ENCODE data around the gene RPS29. TPM values are rescaled to one million over a fixed set of nuclear protein-coding genes. Genes with fewer than 3 reads are reported as not detected.

RPS29 gene
- total and polyA plus RNA-seq, 9 of the 15 experiments (the other 6 are each of a cell fraction or from before 2014, with no cell fraction given) = 1,545 to 5,012 (median 2,448) TPM

- no peak for TF ChIP-seq ZNF655 (CRISPR knock-in tag; IDR thresholded peaks at IDR 0.05)
- peak; percentile 66; the same call in 1 of the 2 replicates for TF ChIP-seq POLR2AphosphoS5 (IDR thresholded peaks at IDR 0.05; ENCODE audit: control insufficient read depth, insufficient read depth, low read depth, low read length)
- peak; percentile 21; the same call in 1 of the 2 replicates for TF ChIP-seq PML (IDR thresholded peaks at IDR 0.05; ENCODE audit: low read length)
- TF ChIP-seq TEAD4 (IDR thresholded peaks at IDR 0.05; ENCODE audit: low read length) = peak; percentile 6; the same call in 1 of the 2 replicates
- no peak for TF ChIP-seq TEAD4 (CRISPR knock-in tag; IDR thresholded peaks at IDR 0.05; ENCODE audit: borderline replicate concordance)
- no peak for TF ChIP-seq PRPF4 (IDR thresholded peaks at IDR 0.05; ENCODE audit: insufficient read depth, low read depth, low read length, poor library complexity, severe bottlenecking)
These were observed 3.8 kb downstream of the RPS29 start (continued) for GRCh38 chr14:49582113-49582977.
